HepG2 (cell line): Measurements from ENCODE around the gene GPS2. TPM values are rescaled to one million over a fixed set of nuclear protein-coding genes. Genes with fewer than 3 reads are reported as not detected.

Source experiments
- KAT8 ChIP-seq: IDR thresholded peaks from 2 replicates; pipeline ENCODE4 v1.6.1; 2016; ENCODE audit warnings: missing genetic modification reagents, missing compliant biosample characterization
- KDM4B ChIP-seq: sonication (generic); formaldehyde crosslinking; IDR thresholded peaks from 2 replicates; pipeline ENCODE4 v1.4.0; 2020; ENCODE audit warnings: missing genetic modification reagents
- PHF8 ChIP-seq: sonication (generic); formaldehyde crosslinking; IDR thresholded peaks from 2 replicates; pipeline ENCODE4 v1.5.0; 2020; ENCODE audit warnings: missing genetic modification reagents
- SALL1 ChIP-seq: sonication (generic); formaldehyde crosslinking; IDR thresholded peaks from 2 replicates; pipeline ENCODE4 v1.8.0; 2022; ENCODE audit warnings: mild to moderate bottlenecking, missing genetic modification reagents
- SIN3A ChIP-seq: IDR thresholded peaks from 2 replicates; pipeline ENCODE4 v1.6.1; 2011; ENCODE audit warnings: low read depth, mild to moderate bottlenecking, control low read depth, low read length, borderline replicate concordance
- SSRP1 ChIP-seq: IDR thresholded peaks from 2 replicates; pipeline ENCODE4 v1.6.1; 2016; ENCODE audit warnings: control low read depth
- TOPORS ChIP-seq: sonication (generic); formaldehyde crosslinking; IDR thresholded peaks from 2 replicates; pipeline ENCODE4 v1.8.0; 2023; ENCODE audit warnings: mild to moderate bottlenecking, missing genetic modification reagents
- U2AF1 ChIP-seq: fragments of 200-400 bp; formaldehyde crosslinking; optimal IDR thresholded peaks from 2 replicates; pipeline ENCODE3; 2017; ENCODE audit warnings: mild to moderate bottlenecking, low read depth, low read length
- ZFP62 ChIP-seq: sonication (generic); formaldehyde crosslinking; IDR thresholded peaks from 2 replicates; pipeline ENCODE4 v1.4.0; 2020; ENCODE audit warnings: missing genetic modification reagents
- polyA plus RNA-seq, 8 experiments: library from polyadenylated mRNA; depleted of rRNA in 3 of 8; stranded (reverse) in 7 of 8; unstranded in 1 of 8; fragments of >200 nt; fragmentation: Illumina TruSeq in 4 of 8; extraction: Trizol in 4 of 8; gene quantifications; 2 replicates each; pipeline versions ENCODE4 v1.2.1 to v1.2.3, GENCODE V29; 2011 to 2016; ENCODE audit warnings: low read depth in 4 of 8, missing spikeins in 1 of 8, mixed read lengths in 1 of 8; ENCODE audit not compliant: insufficient read depth in 1 of 8
- total RNA-seq, 5 experiments: library from RNA; depleted of rRNA; stranded (reverse); fragments of >200 nt; fragmentation: Illumina TruSeq; extraction: Trizol; gene quantifications; 2 replicates each; pipeline ENCODE4 v1.2.3, GENCODE V29; 2016; ENCODE audit warnings: low read depth in 1 of 5
- TF ChIP-seq, protein P1 (sequence below): sonication (generic); formaldehyde crosslinking; IDR thresholded peaks from one replicate; pipeline ENCODE4 v1.5.1; 2020; ENCODE audit warnings: mild to moderate bottlenecking, missing genetic modification reagents; ENCODE audit errors: not compliant biosample characterization
- TF ChIP-seq, protein P2 (sequence below): sonication (generic); formaldehyde crosslinking; IDR thresholded peaks from 2 replicates; pipeline ENCODE4 v1.8.0; 2022; ENCODE audit warnings: mild to moderate bottlenecking, missing genetic modification reagents, moderate library complexity
- TF ChIP-seq, protein P3 (sequence below): sonication (generic); formaldehyde crosslinking; IDR thresholded peaks from 2 replicates; pipeline ENCODE4 v1.4.0; 2020; ENCODE audit warnings: missing genetic modification reagents
- TF ChIP-seq, protein P4 (sequence below): sonication (generic); formaldehyde crosslinking; IDR thresholded peaks from 2 replicates; pipeline ENCODE4 v1.5.1; 2020; ENCODE audit warnings: mild to moderate bottlenecking, missing genetic modification reagents, moderate library complexity
- TF ChIP-seq, protein P5 (sequence below): sonication (generic); formaldehyde crosslinking; IDR thresholded peaks from 2 replicates; pipeline ENCODE4 v1.4.0; 2020; ENCODE audit warnings: missing genetic modification reagents, borderline replicate concordance
- TF ChIP-seq, protein P6 (sequence below): sonication (generic); formaldehyde crosslinking; IDR thresholded peaks from 2 replicates; pipeline ENCODE4 v1.5.0; 2020; ENCODE audit warnings: missing genetic modification reagents

The GPS2 gene
- total and polyA plus RNA-seq, 2 of the 13 experiments (the other 11 are each of a cell fraction or from before 2014, with no cell fraction given): 58.0 to 59.4 TPM

DNA sequence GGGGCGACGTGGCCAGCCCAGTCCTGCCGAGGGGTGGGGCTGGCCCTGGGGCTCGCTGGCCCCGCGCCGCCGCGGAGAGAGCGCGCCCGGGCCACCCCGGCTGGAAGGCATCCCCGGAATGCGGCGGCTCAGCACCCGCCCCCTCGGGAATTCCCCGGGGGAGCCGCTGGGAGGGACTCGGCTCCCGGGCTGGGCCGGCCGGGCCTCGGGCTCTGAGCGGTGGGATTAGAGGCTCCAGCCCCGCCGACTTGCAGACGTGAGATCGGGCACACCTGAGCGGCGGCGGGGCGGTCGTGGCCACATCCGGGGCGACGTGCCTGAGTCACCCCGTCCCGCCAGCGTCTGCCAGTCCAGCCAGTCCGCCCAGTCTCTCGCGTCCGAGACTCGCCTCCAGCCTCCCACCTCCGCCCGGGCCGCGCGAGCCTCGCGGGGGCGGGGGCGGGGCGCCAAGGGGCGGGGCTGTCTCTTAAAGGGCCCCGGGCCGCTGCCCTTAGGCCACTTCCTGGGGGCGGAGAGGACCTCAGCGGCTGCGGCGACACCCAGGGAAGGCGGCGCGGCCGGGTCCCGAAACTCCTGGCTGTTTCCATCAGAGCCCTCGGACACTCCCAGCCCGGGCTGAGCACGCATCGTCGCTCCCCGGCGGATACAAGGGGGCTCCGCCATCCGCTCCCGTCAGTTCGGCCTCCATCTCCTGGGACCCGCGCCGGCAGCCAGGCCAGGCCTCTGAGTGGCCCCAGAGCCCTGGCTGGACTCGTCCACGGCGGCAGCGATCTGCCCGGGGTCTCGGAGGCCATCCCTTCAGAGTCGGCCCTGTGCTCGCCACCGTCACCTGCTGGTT, 36.7 kb upstream of the GPS2 start, which contains the start of gene KCTD11 (continued):
- TF ChIP-seq, protein P1, sequence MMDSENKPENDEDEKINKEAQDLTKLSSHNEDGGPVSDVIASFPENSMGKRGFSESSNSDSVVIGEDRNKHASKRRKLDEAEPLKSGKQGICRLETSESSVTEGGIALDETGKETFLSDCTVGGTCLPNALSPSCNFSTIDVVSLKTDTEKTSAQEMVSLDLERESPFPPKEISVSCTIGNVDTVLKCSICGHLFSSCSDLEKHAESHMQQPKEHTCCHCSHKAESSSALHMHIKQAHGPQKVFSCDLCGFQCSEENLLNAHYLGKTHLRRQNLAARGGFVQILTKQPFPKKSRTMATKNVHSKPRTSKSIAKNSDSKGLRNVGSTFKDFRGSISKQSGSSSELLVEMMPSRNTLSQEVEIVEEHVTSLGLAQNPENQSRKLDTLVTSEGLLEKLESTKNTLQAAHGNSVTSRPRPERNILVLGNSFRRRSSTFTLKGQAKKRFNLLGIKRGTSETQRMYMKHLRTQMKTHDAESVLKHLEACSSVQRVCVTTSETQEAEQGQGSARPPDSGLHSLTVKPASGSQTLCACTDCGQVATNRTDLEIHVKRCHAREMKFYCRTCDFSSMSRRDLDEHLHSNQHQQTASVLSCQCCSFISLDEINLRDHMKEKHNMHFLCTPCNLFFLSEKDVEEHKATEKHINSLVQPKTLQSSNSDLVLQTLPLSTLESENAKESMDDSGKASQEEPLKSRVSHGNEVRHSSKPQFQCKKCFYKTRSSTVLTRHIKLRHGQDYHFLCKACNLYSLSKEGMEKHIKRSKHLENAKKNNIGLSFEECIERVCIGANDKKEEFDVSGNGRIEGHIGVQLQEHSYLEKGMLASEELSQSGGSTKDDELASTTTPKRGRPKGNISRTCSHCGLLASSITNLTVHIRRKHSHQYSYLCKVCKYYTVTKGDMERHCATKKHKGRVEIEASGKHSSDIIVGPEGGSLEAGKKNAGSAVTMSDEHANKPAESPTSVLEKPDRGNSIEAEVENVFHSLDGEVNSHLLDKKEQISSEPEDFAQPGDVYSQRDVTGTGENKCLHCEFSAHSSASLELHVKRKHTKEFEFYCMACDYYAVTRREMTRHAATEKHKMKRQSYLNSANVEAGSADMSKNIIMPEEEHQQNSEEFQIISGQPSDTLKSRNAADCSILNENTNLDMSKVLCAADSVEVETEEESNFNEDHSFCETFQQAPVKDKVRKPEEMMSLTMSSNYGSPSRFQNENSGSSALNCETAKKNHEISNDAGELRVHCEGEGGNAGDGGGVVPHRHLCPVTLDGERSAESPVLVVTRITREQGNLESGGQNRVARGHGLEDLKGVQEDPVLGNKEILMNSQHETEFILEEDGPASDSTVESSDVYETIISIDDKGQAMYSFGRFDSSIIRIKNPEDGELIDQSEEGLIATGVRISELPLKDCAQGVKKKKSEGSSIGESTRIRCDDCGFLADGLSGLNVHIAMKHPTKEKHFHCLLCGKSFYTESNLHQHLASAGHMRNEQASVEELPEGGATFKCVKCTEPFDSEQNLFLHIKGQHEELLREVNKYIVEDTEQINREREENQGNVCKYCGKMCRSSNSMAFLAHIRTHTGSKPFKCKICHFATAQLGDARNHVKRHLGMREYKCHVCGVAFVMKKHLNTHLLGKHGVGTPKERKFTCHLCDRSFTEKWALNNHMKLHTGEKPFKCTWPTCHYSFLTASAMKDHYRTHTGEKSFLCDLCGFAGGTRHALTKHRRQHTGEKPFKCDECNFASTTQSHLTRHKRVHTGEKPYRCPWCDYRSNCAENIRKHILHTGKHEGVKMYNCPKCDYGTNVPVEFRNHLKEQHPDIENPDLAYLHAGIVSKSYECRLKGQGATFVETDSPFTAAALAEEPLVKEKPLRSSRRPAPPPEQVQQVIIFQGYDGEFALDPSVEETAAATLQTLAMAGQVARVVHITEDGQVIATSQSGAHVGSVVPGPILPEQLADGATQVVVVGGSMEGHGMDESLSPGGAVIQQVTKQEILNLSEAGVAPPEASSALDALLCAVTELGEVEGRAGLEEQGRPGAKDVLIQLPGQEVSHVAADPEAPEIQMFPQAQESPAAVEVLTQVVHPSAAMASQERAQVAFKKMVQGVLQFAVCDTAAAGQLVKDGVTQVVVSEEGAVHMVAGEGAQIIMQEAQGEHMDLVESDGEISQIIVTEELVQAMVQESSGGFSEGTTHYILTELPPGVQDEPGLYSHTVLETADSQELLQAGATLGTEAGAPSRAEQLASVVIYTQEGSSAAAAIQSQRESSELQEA: no peak
- TF ChIP-seq, protein P2, sequence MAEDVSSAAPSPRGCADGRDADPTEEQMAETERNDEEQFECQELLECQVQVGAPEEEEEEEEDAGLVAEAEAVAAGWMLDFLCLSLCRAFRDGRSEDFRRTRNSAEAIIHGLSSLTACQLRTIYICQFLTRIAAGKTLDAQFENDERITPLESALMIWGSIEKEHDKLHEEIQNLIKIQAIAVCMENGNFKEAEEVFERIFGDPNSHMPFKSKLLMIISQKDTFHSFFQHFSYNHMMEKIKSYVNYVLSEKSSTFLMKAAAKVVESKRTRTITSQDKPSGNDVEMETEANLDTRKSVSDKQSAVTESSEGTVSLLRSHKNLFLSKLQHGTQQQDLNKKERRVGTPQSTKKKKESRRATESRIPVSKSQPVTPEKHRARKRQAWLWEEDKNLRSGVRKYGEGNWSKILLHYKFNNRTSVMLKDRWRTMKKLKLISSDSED (CRISPR knock-in tag): no peak
- TF ChIP-seq, protein P3, sequence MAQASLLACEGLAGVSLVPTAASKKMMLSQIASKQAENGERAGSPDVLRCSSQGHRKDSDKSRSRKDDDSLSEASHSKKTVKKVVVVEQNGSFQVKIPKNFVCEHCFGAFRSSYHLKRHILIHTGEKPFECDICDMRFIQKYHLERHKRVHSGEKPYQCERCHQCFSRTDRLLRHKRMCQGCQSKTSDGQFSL: no peak
- TF ChIP-seq, protein P4, sequence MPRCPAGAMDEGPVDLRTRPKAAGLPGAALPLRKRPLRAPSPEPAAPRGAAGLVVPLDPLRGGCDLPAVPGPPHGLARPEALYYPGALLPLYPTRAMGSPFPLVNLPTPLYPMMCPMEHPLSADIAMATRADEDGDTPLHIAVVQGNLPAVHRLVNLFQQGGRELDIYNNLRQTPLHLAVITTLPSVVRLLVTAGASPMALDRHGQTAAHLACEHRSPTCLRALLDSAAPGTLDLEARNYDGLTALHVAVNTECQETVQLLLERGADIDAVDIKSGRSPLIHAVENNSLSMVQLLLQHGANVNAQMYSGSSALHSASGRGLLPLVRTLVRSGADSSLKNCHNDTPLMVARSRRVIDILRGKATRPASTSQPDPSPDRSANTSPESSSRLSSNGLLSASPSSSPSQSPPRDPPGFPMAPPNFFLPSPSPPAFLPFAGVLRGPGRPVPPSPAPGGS (CRISPR knock-in tag): peak; percentile 97
- no peak for TF ChIP-seq KDM4B (CRISPR knock-in tag)
- no peak for TF ChIP-seq U2AF1
- TF ChIP-seq ZFP62 (CRISPR knock-in tag): no peak
- TF ChIP-seq, protein P5, sequence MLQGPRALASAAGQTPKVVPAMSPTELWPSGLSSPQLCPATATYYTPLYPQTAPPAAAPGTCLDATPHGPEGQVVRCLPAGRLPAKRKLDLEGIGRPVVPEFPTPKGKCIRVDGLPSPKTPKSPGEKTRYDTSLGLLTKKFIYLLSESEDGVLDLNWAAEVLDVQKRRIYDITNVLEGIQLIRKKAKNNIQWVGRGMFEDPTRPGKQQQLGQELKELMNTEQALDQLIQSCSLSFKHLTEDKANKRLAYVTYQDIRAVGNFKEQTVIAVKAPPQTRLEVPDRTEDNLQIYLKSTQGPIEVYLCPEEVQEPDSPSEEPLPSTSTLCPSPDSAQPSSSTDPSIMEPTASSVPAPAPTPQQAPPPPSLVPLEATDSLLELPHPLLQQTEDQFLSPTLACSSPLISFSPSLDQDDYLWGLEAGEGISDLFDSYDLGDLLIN (CRISPR knock-in tag): peak; percentile 69; the same call in 1 of the 2 replicates
- TF ChIP-seq PHF8 (CRISPR knock-in tag): peak; percentile 68
- TF ChIP-seq SALL1 (CRISPR knock-in tag): peak; percentile 40
- TF ChIP-seq TOPORS (CRISPR knock-in tag): peak; percentile 82; the same call in 1 of the 2 replicates
- TF ChIP-seq, protein P6, sequence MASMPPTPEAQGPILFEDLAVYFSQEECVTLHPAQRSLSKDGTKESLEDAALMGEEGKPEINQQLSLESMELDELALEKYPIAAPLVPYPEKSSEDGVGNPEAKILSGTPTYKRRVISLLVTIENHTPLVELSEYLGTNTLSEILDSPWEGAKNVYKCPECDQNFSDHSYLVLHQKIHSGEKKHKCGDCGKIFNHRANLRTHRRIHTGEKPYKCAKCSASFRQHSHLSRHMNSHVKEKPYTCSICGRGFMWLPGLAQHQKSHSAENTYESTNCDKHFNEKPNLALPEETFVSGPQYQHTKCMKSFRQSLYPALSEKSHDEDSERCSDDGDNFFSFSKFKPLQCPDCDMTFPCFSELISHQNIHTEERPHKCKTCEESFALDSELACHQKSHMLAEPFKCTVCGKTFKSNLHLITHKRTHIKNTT (CRISPR knock-in tag): no peak
- no peak for TF ChIP-seq SSRP1 (CRISPR knock-in tag)
- 0 out of 2 replicates have a peak, but pooled peaks have one; percentile 21 for TF ChIP-seq SIN3A
- peak; percentile 33; the same call in 1 of the 2 replicates for TF ChIP-seq KAT8 (CRISPR knock-in tag)
